NCI-H146 (cell line): Measurements from ENCODE around the gene FRMD5.
A peak's percentile ranks its signal among the peaks of the same experiment; 100 is the strongest.

Experiments
- DNase-seq: peaks from one replicate; lab custom pipeline; 2025; lab: John Stamatoyannopoulos, UW

Gene FRMD5

DNA sequence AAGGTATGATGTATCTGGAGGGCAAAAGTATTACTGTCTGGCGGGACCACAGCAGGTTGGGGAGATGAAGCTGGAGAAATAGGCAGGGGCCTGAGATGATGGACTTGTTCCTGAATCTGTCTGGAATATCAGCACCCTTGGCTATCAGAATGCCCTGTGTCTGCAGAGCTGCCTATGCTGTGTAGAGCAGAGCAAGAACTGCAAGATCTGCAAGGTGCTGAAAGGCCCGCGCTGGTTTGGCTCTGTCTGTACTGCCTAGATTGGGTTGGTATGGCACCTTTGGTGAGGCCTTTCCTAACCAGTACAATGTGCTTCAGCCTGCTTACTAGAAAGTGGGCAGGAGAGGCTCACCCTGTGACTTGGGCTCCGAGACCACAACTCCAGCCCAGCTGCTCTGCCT, 271.5 kb downstream of the FRMD5 start:
- no peak for DNase-seq

DNA sequence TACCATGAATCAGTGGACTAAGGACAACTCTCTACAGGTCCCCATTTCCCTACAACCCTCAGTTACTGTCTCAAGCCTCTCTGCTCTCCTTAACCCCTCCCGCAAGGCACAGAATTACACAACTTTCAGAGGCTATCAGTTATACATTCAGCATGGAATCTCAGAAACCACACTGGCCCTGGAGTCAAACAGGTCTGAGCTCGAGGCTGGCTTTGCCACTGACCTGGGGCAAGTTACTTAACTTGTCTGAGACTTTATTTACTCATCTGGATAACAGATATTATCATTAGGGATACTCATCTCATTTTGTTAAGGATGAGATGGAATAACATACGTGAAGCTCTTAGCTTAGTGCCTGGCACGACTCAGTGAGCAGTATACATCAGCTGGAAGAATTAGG, 273.1 kb downstream of the FRMD5 start:
- no peak for DNase-seq

DNA sequence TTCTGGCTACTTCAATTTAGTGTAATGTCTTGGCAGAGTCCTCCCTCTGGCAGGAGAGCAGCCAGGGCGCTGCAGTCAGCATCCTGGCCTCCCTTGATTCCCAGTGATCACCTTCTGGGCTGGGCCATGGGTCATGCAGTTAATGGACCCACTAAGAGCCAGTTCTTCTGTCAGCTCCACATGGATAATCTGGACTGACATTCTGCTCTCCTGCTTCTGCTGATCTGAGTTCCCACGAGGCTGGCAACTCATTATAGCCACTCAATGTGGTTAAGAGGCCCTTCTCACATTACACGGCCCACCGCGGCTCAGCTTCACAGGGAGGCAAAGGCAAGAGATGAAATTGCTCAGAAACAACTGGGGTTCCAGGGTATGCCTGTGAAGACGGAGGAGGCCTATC, 274.3 kb downstream of the FRMD5 start:
- no peak for DNase-seq

DNA sequence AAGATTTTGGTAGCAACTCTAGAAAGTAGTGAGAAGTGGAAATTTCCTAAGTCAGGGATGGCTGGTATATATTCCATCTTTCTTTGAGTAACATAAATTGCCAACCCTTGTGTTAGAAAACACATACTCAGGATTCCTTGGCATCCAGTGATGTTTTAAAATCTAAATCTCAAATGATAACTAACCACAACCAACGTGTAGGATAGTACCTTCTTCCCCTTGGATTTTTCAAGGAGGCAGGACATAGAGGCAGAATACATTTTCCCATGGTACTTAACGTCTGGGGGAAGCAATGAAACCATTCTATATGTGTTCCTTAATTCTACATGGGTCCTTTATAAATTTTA, 274.8 kb downstream of the FRMD5 start:
- no peak for DNase-seq

DNA sequence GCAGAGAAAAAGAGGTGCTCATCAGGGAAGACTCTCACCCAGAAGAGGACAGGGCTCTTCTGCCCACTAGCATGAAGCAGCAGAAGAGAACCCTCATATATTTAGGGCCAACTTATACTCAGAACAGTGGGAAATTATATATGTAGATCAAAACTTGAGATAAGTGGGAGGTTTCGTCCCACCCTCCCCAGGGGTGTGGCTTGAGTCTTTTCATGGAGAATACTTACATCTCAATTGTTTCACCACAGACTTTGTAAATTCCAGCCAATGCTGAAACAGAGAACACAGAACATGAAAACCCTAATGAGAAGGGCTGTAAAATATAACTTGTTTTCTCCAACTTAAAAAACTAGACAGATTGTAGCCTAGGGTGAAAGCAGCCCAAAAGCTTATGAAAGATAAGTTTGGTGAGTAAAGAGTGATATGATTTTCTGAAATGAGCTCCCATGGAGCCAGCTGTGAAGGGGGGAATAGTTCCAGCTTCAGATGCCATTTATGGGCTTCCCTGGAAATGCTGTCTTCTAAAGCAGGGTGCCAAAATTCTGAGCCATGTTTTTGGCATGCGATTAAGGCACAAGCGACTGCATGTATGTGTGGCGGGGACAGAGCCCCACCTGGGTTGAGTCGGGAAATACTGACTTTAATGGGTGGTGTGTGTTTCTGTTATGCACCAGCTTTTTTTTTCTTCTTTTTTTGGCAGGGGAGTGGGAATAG, 275.4 kb downstream of the FRMD5 start:
- DNase-seq, result no peak

DNA sequence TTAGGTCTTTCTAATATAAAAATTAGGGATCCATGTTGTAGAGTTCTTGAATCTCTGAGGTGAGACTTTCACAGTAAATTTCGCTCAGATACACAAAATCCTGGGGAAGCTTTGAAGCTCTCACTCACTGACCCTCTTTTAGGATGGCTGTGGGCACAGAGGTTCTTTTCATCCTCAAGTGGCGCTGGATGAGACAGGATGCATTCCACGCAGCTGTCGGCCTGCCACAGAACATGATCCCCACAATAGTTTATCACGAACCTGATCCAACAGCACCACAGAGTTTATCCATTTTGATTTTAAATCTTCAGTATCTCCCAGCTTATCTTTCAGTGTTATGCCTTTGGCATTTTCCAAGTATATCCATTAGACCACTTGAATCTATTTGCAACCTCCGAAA, 276.4 kb downstream of the FRMD5 start:
- no peak for DNase-seq

DNA sequence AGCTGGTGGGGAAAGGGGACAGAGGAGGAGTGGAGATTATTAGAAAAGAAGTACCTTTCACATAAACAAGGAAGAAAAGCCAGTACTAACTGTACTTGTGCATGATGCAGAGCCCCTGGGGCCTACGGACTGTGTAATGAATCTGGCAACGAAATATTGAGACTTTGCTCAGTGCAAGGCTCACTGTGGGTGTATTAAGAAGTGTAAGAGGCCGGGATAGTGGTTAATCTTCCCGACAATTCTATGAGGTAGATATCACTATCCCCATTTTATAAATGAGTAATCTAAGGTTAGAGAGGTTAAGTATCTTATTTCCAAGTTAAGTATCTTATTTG, 278.8 kb downstream of the FRMD5 start:
- no peak for DNase-seq

DNA sequence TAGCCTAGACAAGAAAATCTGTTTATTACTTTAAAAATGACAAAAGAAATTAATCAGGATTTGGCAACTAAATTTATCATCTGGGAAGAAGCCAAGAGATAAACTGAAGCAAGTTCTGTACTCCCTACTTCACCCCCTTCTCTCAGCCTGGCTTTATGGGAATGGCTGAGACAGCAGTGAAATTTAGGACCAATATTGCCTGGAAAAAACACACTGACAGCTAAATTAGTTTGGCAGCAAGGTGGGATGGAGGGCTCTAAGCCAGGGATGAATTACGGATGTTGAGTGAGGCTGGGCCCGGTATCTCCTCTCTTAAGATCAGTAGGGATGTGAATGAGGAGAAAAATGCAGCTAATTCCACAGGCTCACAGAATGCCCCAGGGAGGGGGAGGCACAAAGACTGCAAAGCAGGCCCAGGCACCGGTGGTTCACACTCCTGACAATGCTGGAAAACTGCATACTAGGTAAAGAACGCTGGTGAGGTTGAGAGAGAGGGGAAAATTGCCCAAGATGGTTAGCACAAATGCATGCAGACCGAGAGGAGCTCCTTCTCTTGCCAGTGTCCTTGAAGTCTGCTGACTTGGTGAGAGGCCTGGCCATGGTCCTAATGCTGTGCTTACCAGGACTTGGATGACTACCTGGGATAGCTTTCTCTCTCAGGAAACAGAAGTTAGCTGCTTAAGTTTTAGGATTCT, 279.3 kb downstream of the FRMD5 start:
- DNase-seq, result no peak

DNA sequence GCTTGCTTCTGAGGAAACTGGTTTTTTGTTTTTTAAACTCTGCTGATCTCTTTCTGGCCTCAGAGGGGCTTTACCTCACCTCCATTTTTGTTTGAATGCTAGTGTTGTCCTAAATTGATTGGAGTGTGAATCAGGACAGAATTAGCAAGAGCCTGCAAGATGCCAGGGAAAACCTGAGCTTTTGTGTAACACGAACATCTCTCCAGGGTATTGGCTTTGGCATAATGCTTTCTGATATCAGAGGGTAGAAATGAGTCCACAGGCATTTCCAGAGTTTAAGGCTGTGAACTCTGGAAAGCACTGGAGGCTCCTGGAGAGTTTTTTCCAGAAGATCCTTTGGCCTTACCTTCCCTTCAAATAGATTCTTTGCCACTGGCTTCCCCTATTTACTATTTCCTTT, 281.1 kb downstream of the FRMD5 start:
- DNase-seq, result no peak

DNA sequence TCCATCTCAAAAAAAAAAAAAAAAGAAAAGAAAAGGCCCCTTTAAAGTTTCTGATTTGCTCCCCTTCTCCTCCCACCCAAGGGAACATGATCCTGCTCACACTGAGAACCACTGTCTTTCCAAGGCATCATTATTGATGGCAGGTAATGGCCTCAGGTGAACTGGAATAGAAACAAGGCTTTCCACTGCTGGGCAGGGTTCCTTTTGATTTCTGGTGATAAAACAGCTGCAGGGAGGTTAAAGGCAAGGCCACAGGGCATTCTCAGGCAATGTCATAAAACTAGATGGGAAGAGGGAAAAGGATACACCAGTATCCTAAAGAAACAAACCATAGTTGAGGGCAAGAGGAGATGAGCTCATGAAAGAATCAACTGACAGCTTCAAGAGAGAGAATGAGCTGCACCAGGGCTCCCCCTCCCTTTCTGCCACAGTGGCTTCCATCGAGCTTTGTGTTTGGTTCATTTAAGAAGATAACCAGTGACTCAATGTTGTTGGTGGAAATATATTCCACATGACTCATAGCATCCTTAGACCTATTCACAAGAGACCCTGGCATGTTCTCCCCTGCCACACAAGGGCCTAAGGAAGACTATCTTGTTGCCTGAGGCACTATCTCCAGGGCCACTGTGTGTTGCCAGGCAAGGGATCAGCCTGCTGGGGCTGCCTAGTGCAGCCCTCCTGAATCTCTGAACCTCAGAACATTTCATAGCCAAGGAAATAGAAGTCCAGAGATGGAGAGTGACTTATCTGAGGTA, 281.9 kb downstream of the FRMD5 start:
- no peak for DNase-seq

DNA sequence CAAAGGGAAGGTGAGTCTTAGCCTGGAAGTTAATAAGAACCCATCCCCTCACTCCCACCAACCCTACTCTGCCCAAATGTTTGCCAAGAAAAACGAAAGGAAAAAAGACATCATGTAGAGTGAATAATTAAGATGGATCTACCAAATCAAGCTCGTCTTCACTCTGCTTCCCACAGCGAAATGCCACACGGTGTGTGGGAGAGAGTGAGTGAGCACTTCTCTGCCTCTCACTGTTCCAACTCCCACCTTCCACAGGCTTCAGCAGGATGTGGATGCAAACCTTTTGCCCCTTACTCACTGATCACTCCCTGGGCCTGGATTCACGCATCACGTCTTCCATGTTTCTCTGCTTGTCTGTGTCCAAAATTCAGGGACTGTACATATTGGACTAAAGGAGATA, 282.9 kb downstream of the FRMD5 start:
- no peak for DNase-seq

DNA sequence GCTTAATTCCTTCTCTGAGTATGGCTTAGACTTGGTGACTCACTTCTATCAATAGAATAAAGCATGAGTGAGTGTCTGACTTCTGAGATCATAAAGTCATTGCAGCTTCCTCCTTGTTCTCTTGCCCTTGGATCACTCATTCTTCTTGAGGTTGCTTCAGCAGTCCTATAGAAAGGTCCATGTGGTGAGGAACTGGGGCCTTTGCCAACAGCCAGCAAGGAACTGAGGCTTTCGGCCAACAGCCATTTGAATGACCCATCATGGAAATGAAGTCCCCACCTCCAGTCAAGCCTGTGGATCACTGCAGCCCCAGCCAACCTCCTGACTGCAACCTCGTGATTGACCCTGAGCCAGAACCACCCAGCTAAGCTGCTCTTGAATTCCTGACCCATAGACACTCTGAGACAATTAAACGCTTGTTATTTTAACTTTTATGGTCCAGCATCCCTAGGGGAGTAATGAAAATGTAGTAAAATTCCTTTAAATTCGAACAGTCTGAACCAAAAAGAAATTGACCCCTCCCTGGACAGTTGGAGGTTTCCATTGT, 283.8 kb downstream of the FRMD5 start:
- DNase-seq, result no peak

DNA sequence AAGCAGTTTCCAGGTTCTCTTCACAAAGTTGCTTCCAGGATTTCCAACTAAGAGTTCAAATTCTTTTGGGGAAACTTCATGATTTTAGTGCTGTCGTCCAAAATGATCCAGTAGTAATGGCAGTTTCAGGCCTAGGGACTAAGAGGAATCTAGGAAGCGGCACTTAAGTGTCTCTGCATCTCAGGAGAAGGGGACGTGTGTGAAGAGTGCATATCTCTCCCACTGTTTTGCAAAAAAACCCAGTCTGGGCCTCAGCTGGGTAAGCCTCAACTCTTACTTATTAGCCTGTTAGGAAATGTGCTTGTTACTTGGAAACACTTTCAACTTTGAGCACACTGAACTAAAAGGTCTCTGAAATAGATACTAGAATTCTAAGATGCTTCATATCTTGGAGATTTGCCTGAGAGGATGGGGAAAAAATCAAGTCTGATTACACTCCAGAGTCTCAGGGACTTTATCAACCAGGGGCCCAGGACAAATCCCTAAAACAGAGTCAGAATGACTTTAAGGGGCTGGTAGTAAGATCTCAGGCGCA, 286.5 kb downstream of the FRMD5 start:
- no peak for DNase-seq

DNA sequence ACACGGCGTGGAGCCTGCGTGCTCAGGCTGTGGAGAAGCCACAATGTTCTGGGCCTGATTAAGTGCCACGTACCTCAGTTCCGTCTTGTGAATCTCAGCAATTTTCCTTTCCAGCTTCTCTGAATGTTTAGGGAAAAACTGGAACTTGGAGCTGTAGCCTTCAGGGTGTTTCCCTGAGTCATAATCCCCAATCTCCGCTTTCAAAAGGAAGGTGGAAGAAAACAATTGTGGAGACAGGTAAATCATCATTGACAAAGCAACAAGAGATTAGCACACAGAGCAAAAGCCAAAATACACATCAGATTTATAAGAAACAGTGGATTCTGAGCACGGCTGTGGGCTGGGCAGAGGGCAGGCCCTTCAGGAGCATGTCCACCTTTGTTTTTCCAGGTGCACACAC, 289.3 kb downstream of the FRMD5 start:
- no peak for DNase-seq

DNA sequence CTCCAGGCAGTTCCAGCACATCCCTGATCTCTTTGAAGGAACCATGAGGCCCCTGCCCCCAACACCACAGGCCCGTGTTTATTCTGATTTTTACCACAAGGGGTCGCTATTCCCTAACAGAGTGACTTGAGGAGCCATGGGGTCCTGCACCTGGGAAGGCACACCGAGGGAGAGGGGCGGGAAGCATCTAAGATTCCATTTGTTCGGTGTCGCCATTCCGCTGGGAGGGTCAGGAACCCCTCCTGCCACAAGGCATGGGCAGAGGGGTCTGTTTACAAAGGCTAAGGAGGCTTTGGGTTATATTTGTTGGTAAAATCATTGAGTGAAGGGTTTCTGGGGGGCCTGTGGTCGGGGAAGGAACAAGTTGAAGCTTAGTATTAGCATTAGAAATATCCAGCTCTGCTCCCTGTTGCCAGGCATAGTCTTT, 291.2 kb downstream of the FRMD5 start:
- DNase-seq, result peak; percentile 36

DNA sequence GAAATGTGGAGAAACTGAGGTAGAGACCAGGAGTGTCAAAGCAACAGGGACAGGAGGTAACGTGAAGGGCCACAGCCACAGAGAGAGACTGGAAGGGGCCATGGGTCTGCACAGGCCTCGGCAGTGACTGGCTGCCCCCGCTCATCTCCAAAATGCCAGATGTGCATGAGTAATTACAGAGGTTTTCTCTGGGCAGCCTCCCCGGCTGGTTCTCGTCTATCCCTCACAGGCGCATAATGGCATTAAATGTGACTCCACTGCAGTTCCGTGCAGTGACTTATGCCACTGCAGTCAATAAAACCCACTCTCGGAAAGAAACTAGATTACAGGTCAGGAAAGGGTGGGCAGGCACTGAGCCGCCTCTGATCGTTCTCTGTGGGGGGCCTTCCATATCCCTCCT, 293.6 kb downstream of the FRMD5 start:
- no peak for DNase-seq

DNA sequence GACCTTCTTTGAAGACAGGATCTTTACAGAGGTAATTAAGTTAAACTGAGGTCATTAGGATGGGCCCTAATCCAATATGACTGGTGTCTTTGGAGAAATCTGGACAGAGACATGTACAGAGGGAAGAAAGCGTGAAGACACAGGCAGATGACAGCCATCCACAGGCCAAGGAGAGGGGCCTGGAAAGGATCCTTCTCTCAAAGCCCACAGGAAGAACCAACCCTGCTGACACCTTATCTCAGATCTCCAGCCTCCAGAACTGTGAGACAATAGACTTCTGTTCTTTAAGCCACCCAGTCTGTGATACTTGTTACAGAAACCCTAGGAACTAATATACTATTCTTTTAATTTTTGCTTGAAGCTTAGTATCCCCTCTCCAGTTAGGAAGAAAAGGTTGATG, 294.1 kb downstream of the FRMD5 start:
- DNase-seq, result no peak

DNA sequence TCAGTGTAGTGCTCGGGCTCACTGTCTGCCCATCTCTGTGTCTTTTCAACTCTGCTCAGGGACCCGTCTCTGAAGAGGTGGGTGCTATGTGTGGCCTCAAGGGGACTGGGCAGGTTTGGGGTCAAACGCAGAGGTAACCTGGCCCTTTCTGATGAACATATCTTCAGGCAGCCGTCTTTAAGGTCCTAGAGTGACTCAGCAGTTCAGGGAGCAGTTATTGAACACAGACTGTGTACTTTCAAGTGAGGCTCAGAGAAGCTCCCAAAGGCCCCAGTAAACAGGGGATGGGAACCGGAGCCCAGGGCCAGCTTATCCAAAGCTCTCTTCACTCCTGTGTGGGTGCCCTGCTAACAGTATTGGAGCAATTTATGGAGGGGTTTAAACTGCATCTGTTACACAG, 295.1 kb downstream of the FRMD5 start:
- no peak for DNase-seq

DNA sequence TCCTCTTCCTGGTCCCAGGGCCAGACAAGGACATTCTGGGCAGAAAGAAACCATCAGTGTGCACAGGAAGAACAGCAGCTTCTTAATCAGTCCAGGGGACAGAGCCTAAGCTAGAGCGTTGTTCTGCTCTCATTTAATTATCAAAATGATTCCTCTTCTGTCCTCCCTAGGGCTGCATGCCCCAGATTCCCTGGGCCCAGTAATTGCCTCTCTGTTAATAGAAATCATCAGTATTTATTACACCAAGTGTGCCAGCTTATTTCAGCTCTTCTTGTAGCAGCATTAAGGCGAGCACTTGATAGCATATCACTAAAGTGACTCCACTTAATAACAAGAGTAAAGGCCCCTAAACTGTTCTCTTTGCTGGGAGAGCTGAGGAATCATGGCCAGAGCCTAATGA, 296.2 kb downstream of the FRMD5 start:
- no peak for DNase-seq

DNA sequence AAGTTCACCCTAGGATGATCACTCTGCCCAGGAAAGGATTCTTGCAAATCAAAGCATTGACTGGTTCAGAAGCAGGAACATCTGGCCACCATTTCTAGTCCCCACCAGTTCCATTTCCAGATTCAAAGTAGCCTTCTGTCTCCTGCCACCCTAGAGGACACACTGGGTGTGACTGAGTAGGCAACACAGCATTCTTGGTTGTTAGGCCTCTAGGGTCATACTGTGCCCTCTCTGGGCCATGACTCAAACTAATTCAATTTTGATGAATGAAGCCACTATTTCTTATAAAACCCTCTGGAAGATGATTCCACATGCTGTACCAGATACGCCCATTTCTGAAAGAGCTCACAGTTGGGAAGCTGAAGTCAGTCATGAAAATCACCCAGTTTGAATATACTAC, 298.5 kb downstream of the FRMD5 start:
- no peak for DNase-seq

DNA sequence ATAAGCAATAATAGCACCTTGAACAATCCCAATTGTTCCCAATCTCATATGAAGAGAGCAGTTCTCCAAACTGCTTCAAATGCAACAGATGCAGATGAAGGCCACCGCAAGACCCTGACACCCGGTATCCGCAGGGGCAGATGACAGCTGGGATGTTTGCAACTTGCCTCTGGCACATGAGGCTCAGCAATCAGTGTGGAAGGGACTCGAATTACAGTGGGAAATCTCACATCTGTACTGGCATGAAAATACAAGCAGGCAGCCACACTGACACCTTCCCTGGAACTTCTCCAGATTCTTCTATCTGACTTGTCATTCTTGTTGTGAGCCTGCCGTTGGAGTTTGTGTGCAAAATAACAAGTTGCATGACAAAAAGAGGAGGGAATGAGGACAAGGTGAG, 299.5 kb downstream of the FRMD5 start:
- no peak for DNase-seq

DNA sequence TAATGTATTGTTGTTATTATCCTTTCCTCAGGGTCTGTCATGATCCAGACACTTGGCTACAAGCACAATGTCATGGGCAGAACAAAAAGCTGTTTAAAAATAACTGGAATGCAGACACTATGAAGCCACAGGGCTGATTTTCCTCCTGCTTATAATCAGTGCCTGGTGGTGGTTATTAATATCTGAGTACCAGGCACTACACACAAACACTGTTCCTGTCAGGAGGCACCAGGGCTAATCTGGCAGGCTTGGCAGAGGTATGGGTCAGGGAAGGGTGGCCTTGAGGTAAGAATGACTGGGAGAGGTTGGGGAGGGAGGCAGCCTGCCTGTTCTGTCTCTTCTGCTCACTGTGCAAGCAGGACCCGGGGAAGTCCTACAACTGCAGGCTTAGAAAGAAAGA, 301.1 kb downstream of the FRMD5 start:
- no peak for DNase-seq

DNA sequence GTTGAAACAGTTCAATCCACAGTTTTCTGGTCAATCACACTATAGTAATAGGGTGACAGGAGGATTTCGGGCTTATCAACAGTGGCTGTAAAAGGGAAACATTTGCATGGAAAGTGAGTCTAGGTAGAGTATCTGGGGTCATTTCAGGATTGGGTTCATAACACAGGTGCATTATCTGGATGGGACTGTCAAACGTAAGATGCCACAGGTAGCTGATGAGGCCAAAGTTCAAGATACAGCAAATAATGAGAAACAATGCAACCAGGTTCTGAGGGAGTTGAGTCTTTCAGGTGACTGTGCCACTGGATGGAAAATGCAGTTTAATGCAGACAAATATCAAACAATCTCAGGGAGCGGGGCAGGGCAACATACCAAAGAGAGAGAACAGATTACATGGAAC, 306.0 kb downstream of the FRMD5 start:
- no peak for DNase-seq
